GM19372 (cell line): ENCODE measurements around the gene LRP6.
"Not testable (repeated sequence)": the region's sequence is repeated elsewhere in the genome, so short reads cannot be mapped to it uniquely, and the experiment has no call there.

Experiments
- ATAC-seq: cut with Tn5 transposase; IDR thresholded peaks from one replicate; pipeline ENCODE4 v1.9.1; 2021; ENCODE audit warnings: mild to moderate bottlenecking, low read depth, moderate library complexity; ENCODE audit not compliant: unreplicated experiment

Gene LRP6

DNA sequence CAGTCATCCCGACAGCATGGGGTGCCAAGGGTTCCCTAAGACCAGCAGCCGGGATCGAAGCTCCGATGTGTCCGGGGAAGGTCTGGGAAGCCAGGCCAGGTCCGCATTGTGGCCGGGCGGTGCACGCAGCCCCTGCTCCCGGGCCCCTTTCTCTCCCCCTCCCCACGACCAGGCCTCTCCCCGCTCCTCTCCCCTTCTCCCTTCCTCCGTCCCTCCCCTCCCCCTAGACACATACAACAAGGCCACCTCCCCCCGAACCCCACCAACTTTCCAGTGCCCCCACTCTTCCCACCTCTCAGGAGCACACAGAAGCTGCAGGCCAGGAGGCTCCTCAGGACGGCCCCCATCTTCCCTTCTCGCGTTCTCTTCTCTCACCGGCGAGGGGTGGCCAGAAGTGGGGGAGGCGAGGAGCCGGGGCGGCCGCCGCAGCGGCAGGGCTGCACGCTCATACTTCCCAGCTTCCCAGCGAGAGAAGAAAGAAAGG, 413 bp downstream of the LRP6 start:
- ATAC-seq, result no peak

DNA sequence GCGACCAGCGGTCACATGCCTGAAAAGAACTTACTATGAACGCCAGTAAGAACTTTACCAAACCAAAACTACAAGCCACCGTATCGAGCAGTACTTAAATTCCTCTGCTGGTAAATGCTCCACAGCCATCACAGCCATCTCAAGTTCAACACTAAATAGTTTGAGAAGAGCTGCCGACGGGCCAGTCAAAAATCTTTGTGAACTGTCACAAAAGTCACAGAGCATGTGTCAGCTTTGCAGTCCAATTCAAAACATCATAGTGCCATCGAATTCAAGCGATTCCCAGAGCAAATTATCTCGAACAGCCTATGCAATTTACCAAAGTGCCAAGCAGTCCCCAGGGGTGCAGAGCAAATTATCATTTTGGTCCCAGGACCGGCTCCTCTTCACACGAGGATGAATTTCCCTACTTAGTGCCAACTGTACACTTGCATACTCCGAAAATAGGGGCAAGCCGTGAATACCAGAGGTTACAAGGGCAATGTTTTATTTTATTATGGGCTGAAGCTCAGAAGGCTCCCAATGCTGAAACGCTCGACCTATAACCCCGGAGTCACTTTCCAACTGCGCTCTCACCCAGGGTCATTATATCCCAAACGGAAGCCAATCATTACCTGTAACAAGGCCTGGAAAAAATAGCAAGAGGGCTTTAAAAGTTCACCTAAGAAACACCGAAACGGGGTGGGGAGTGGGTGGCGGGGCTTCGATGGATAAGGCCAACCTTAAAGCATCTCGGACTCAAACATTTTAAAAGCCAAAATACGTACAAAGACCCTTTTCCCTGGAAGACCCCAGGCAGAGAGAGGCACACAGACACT, 1.1 kb downstream of the LRP6 start:
- no peak for ATAC-seq

DNA sequence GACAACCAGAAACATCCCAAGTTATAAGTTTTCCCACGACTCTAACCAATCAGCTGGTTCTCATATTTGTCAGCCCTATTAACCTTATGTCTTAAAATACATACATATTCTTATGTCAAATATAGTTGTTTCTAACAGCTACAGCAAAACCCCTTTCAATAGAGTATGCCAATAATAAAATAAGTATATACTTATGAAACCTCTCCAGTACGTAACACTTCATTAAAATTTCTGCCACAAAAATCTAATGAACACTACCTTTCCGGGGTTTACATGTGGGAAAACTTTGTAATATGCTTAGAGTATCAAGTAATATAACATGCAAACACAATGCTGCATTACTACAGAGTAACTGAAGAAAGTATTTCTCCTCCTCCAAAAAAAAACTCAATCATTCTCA, 1.8 kb downstream of the LRP6 start:
- ATAC-seq, result no peak

DNA sequence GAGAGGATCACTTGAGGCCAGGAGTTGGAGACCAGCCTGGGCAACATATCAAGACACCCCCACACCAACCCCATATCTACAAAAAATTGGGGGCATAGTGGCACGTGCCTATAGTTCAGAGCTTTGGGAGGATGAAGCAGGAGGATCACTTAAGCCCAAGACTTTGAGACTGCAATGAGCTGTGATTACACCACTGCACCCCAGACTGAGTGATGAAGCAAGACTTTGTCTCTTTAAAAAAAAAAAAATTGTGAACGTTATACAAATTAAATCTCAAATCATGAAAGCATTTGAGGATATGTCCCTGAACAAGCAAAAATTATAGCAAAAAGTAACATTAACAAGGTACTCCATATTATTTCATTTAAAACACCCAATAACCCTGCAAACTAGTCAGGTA, 2.9 kb downstream of the LRP6 start:
- ATAC-seq, result no peak

DNA sequence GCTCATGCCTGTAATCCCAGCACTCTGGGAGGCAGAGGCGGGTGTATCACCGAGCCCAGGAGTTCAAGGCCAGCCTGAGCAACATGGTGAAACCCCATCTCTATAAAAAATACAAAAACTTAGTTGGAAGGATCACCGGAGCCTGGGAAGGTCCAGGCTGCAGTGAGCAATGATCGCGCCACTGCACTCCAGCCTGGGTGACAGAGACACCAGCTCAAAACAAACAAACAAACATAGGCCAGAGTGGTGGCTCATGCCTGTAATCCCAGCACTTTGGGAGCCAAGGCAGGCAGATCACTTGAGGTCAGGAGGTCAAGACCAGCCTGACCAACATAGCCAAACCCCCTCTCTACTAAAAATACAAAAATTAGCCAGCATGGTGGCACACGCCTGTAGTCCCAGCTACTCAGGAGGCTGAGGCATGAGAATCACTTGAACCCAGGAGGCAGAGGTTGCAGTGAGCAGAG, 10.5 kb downstream of the LRP6 start:
- ATAC-seq, result not testable (repeated sequence)

DNA sequence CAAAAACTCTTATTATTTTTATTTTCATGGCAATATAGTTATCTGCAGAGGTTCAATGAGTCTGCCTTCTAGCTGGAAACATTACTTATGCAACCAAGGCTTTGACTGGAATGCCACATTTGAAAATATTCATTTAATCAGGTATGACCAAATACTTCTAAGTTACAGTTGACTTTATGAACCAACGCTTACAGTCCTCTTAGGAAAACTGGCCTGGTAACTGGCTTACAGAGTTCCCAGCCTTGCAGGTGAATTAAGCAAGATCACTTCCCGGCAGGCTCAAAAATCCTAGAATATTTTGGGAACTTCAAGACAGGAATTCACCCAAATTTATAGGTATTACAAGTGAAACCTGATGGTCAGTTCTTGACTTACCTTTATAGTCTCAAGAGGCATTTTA, 12.3 kb downstream of the LRP6 start:
- ATAC-seq, result no peak

DNA sequence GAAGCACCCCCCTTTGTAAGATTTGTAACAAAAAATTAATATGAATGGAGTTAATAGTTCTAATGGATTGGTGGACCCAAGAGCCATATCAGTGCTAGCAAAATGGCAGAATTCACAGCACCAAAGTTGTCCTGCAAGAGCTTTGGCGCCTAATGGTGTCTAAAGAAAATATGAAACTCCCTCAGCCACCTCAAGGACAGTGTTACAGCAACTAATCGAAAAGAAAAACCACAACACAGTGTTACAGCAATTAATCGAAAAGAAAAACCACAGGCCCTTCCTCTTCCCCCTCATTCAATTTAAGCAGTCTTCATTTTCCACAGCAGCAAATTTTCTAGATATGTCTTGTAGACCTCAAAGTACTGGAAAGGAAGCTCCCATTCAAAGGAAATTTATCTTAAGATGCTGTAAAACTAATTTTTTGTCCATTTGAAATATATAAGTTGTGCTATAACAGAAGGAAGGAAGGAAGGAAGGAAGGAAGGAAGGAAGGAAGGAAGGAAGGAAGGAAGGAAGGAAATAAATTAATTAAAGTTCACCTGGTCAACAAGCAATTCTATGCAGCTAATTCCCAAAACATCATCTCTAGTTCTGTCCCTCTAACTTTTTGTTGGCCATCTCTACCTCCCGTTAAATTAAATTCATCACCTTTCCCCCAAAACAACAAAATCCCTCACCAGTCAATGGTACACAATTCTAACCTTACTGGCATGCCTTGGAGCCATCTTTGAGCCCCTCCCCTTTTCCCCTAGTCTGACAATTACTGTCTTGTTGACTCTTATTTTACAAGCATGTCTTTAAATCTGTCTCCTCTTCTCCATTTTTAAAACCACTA, 17.4 kb downstream of the LRP6 start:
- ATAC-seq, result no peak

DNA sequence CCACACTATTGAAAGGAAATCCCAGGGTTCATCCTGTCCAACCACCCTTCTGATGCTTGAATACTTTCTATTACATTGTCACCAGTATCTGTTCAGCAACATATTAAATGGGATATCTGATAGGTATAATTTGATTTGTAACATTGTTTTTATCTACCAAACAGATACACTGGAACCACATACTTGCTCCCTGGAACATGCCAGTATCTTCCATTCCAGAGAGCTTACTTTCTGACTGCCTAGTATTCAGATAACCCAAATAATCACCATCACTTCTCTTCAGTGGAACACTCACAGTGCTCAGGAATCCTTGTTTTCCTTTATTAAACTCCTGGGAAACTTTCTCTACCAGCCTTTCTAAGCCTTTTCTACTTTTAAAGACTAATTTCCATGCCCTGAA, 19.3 kb downstream of the LRP6 start:
- no peak for ATAC-seq

DNA sequence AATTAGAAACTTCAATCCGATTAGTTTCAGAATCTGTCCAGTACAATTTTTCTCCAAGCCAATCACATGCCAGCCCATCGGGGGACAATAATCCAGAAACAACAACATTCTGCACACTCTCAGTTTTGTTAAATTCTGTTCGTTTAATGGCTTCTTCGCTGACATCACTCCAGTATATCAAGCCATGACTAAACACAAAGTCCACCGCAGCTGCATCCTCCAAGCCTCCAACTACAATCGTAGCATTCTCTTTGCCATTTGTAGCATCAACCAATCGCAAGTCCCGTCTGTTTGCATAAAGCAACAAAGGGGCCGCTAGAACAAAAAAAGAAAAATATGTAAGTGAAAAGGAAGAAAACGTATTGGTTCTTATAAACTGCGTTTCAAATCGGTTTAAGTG, 22.5 kb downstream of the LRP6 start:
- no peak for ATAC-seq

DNA sequence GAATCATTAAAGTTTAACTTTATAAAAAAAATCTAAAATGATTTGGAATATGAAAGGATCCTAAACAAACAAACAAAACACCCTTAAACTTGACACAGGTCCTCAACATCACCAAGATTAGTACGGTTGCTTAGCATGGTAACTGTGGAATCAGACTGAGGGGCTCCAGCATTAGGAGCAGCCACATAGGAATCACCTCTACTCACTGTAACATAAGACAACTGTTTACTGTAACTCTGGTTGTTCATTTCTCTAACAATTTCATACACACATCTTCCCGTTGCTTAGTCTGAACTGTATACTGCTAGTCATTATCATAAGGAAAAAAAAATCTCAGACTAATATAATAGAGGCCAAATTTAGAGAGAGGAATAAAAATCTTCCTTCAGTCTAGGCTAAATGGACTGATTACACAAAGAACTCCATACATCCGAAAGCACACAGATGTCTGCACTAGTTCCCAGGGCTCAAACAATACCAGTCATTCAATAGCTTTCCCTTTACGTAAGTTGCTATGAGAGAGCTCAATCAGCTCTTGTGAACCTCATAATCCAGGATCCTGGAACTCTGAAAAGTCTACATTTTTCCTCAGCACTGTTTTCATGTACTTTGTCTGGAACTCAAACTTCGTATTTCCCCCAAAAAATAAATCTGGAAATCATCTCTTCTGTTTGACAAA, 26.0 kb downstream of the LRP6 start:
- no peak for ATAC-seq

DNA sequence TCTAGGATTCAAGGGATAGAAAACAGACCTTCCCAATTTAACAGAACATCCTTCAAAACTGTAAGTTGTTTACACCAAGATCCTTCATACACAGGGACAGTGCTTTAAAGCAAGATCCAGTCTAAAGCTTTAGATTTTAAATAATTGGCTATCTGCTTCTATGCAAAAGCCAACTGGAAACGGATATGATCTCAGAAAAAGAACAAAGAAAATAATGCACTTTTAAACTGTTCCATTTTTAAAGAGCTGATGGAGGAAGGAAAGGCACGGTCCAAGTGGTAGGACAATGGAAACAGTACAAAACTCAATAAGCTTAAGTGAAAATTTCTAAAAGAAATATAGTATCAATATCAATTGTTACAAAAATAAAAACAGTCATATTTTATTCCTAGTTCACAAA, 27.7 kb downstream of the LRP6 start:
- no peak for ATAC-seq

DNA sequence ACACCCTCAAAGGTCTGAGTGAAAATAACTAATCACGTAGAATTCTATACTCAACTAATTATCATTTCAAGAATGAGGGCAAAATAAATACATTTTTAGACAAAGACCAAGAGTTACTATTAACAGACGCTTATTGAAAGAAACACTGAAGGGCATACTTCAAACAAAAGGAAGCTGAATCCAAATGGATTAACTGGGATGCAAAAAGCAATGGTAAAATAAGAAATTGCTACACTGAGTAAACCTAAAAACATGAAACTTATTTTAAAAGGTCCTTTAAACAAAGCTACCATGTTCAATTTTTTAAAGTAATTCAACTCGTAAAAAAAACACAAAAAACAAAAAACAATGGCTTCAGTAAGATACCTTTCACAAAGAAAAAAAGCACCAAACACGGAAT, 28.2 kb downstream of the LRP6 start:
- no peak for ATAC-seq

DNA sequence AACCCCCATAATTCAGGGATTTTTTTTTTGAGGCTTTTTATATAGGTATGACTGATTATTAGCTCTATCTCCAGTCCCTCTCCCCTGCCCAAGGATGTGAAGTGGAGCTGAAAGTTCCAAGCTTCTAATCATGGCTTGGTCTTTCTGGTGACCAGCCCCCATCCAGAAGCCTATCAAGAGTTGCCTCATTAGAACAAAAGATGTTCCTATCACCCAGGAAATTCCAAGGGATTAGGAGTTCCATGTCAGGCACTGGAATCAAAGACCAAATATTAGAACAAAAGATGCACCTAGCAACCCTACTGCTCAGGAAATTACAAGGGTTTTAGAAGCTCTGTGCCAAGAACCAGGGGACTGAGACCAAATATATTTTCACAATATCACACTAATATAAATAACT, 29.9 kb downstream of the LRP6 start:
- ATAC-seq, result no peak

DNA sequence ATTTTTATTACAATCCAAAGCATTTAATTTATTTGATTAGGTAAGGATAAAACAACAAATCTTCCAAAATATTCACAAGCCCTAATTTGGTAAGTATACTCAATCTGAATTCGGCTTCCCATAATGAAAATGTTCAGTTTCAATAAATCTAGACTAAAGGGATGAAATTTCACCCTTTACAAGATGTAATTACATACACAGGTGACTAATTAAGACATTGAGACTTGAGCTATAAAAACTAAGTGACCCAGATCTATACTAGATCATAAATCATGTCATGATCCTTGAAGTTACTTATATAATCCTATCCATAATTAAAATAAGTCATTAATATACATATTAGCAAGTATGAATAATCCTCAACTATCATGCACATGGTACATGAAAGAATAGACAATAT, 36.6 kb downstream of the LRP6 start:
- no peak for ATAC-seq

DNA sequence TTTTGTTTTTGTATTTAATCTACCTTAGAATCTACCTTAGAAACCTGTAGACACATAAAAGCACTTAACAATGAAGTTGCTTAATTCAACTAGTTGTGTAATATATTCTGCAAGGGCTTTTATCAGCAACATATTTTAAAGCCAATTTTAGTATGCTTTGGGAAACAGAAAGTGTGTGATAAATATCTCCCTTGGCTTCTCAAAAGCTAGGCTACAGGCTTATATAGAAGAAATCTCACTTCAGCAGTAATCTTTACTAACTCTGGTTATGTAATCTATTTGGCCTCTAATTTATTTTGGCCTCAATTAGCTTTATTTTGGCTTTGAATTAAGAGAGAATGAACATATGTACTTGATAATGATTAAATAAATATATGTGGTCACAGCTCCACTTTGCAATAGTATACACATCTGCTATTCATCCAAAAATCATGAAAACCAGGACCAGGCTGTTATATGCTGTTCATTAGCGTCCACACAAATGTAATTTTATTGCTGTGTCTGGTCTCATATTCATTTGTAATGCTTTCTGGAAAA, 37.2 kb downstream of the LRP6 start:
- ATAC-seq, result no peak

DNA sequence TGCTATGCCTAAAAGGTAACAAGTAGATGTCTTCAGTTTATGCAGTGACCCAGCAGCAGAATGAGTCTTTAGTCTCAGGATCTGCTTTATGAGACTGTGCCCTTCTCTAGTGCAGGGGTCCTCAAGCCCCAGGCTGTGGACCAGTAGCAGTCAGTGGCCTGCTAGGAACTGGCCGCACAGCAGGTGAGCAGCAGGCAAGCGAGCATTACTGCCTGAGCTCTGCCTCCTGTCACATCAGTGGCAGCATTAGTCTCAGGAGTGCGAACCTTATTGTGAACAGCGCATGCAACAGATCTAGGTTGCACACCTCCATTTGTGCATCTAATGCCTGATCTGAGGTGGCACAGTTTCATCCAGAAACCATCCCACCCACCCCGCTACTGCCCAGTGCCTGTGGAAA, 38.4 kb downstream of the LRP6 start:
- ATAC-seq, result no peak

DNA sequence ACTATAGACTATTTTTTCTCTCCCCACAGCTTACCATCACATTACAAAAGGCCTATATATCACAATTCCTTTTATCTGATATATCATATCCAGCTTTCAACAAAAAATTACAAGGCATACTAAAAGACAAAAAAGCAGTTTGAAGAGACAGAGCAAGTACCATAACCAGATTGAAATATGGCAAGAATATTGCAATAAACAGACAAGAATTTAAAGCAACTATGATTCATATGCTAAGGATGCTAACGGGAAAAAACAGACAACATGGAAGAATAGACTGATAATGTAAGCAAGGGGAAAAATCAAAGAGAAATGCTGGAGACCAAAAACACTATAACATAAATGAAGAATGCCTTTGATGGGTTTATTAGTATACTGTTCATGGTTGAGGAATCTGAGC, 40.7 kb downstream of the LRP6 start:
- ATAC-seq, result no peak

DNA sequence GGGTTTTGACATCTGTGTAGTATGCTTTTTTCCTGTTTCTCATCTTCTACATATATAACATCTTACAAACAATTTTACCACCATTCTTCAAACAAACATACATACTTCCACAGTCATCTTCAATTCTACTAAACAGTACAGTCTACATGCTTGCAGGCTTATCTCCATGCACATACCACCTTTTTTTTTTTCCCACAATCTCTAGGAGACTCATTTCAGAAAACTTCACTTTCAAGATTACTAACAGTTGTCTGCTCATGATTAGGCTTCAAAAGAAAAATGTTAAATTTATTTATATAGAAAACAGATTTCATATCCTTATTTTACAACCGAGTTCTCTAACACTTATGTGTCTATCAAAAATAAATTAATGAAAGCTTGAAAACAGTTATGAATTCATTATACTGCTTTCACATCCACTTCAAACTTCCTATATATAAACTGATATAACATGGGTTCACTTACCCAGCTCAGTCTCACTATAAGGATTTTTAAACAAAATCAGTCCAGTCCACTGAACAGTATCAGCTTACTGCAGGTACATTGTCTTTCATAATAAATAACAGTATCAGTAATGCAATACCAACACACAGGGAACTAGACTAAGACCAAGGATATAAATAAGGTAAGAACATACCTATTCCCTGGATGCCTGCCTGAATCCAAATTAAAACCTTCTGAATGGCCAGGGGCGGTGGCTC, 42.5 kb downstream of the LRP6 start:
- ATAC-seq, result no peak

DNA sequence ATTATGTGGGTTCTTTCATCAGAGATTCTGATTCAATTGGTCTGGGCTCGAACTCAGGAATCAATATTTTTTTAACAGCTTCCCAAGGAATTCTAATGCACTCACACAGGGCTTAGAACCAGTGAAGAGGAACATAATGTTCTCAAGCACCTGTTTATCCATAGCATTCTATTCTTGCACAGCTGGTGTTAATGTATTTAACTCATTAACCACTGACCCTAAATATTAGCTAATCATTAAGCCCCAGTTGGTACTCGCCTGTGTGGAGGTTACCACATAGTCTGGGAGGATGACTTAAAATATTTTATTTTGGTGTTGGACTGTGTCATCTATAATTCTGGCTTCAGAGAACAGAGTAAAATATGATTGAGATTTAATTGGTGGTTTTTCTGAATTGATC, 45.3 kb downstream of the LRP6 start:
- ATAC-seq, result no peak

DNA sequence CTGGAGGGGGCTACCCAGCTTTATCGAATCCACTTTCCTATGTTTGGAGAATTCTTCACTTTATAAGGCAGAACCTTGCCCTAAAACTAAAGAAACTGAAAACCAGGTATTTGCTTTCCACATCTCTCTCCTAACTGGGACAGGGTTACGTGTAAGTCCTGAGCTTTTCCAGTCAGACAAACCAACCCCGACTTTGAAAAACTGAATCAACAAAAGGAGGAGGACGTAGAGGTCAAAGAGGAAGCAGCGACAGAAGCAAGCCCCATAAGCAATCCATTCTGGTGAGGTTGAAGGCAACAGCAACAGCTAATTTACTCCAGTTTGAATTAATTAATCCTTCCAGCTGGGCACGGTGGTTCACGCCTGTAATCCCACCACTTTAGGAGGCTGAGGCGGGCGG, 47.2 kb downstream of the LRP6 start:
- ATAC-seq, result no peak
